Breast epithelium (tissue), 3 donors: Measurements from ENCODE around the gene BAIAP3.

ENCODE experiments used
- CTCF ChIP-seq, 3 donors: fragments of 450-650 bp; IDR thresholded peaks; one replicate each; pipeline ENCODE4 v1.5.1; 2016 to 2017; ENCODE audit warnings: antibody characterized with exemption in 3 of 3, mild to moderate bottlenecking in 3 of 3, moderate library complexity in 3 of 3
- POLR2AphosphoS5 ChIP-seq, 3 donors: sonication (generic); formaldehyde crosslinking; IDR thresholded peaks; one replicate each; pipeline ENCODE4 v1.6.1; 2017; ENCODE audit warnings: antibody characterized with exemption in 3 of 3

GRCh38 chr16:1285669-1286512, 47.6 kb upstream of the BAIAP3 start:
- TF ChIP-seq CTCF (IDR thresholded peaks at IDR 0.05) (no peak), POLR2AphosphoS5 (IDR thresholded peaks at IDR 0.05) (no peak)
